Fibroblast of lung (primary cell): ENCODE data around the gene HHAT.

Source experiments
- CTCF ChIP-seq, 2 donors: IDR thresholded peaks in 1 of 2; conservative IDR thresholded peaks in 1 of 2; 1 replicate in 1 of 2; 2 replicates in 1 of 2; pipeline ENCODE4 v1.5.1; 2011 to 2012; ENCODE audit warnings: low read length in 2 of 2, control low read depth in 1 of 2, inconsistent platforms in 1 of 2, low read depth in 1 of 2, mild to moderate bottlenecking in 1 of 2
- EZH2 ChIP-seq: IDR thresholded peaks from 2 replicates; pipeline ENCODE4 v1.5.1; 2012; ENCODE audit warnings: low read length, control low read depth, mild to moderate bottlenecking; ENCODE audit errors: missing control alignments

GRCh38 chr1:210505601-210506496, 177.1 kb downstream of the HHAT start:
- TF ChIP-seq CTCF (conservative IDR thresholded peaks at IDR 0.05 in 1 of 2, IDR thresholded peaks at IDR 0.05 in 1 of 2; ENCODE audit: low read depth in 1 of 2, low read length in 2 of 2) (no peak), EZH2 (no peak)
